Nephron (organoid): ENCODE results near the gene UBE2C.

Source experiments
- H3K27ac Mint-ChIP-seq, 3 experiments: 2 replicates each; pipeline ENCODE4 v1.8.0; 2020; ENCODE audit warnings: mixed read lengths in 3 of 3, mild to moderate bottlenecking in 2 of 3, moderate library complexity in 1 of 3
- H3K27me3 Mint-ChIP-seq: 2 replicates; pipeline ENCODE4 v1.8.0; 2021; ENCODE audit warnings: low read depth, mild to moderate bottlenecking, moderate library complexity, mixed read lengths
- H3K36me3 Mint-ChIP-seq: 2 replicates; pipeline ENCODE4 v1.8.0; 2020; ENCODE audit warnings: low read depth, mixed read lengths
- H3K4me1 Mint-ChIP-seq: 2 replicates; pipeline ENCODE4 v1.8.0; 2020; ENCODE audit warnings: mixed read lengths
- H3K4me3 Mint-ChIP-seq, 3 experiments: 2 replicates each; pipeline ENCODE4 v1.8.0; 2020; ENCODE audit warnings: mild to moderate bottlenecking in 3 of 3, mixed read lengths in 3 of 3, moderate library complexity in 2 of 3
- H3K9me3 Mint-ChIP-seq: 2 replicates; pipeline ENCODE4 v1.8.0; 2020; ENCODE audit warnings: mixed read lengths
- CTCF ChIP-seq, 3 experiments: fragments of 200-600 bp; sonication (generic); IDR thresholded peaks; one replicate each; pipeline ENCODE4 v1.5.0; 2021; ENCODE audit warnings: antibody characterized with exemption in 3 of 3; ENCODE audit not compliant: unreplicated experiment in 3 of 3

UBE2C gene

DNA sequence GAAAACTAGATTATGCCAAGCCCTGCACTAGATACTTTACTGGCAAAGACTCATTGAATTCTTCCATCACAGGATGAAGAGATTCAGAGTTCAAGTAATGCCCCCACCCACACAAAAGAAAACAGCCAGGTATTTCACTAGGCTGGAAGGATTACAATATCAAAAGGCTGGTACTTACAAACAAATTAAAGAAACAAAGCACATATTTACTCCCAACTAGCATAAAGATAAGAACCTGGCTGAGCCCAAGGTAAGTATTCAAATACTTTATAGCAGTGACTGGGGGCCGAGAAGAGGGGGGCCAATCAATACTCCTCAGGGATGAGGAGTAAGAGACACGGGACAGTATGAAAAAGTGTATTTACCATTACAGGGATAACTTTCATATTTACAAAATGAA, 41.0 kb downstream of the UBE2C start:
- TF ChIP-seq CTCF (IDR thresholded peaks at IDR 0.05; ENCODE audit: unreplicated experiment in 3 of 3), result no peak
- Mint-ChIP-seq H3K27ac (no peak overlapping the region), H3K36me3 (peaks cover 22% of the 10 kb centered on the region), H3K9me3 (no peaks in the 10 kb centered on the region), H3K4me3 (peak overlapping the region; percentile 52 to 76 (median 53)), H3K4me1 (peaks cover 32% of the 10 kb centered on the region), H3K27me3 (no peaks in the 10 kb centered on the region)

DNA sequence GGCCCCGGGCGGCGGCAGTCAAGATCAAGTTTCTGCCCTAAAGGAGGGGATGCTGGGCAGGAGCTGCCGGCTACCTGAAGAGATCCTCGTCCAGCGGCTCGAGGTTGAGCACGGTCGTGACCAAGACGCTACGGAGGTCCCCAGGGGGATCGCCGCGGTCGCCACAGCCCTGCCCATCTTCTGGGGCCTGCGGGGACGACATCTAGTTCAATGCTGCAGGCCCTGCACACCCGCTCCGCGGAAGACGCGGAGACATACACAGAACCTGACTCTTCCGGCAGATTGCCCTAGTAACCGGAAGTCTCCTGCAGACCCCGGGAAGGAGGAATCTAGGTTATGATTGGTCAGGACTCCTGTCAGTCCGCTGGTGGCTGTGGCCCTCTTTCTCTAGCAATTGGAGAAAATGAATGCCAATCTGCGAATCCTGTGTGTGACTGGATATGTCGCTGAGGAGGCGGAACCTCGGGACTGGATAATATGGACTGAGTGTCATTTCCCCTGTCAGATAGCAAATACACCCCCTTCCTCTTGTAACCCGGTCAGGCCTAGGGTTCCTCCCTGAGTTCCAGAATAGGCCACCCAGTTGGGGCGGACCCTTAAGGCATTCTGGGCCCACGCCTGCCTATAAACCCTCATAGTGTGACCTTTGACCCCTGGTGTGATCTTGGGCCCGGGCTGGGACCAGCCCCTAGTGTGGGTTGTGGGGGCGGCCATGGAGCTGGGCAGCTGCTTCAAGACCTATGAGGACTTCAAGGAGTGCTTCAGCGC, 44.9 kb downstream of the UBE2C start, which contains the start of the genes ACOT8 and ZSWIM3:
Gene ACOT8 (minus strand): TSS at position 279 of the 768 bp plus-strand sequence. CDS start 77 bp downstream, at position 202.
Gene ZSWIM3 (plus strand): TSS at position 501 of the 768 bp plus-strand sequence. CDS start 212 bp downstream, at position 713.
- H3K4me3 Mint-ChIP-seq, result peak within 1 kb of the TSS; percentile 93 to 95 (median 94)
- no peaks in the 10 kb centered on the region for H3K9me3 Mint-ChIP-seq
- H3K36me3 Mint-ChIP-seq, result peaks cover 6% of the 10 kb centered on the region
- H3K27ac Mint-ChIP-seq, result peak within 1 kb of the TSS; percentile 89 to 97 (median 92)
- TF ChIP-seq CTCF (IDR thresholded peaks at IDR 0.05; ENCODE audit: unreplicated experiment in 3 of 3), result no peak
- H3K27me3 Mint-ChIP-seq, result no peaks in the 10 kb centered on the region
- H3K4me1 Mint-ChIP-seq, result peaks cover 49% of the 10 kb centered on the region

- peak overlapping the region; percentile 89 to 97 (median 92) for H3K27ac Mint-ChIP-seq
- H3K9me3 Mint-ChIP-seq, result no peaks in the 10 kb centered on the region
- peaks cover 5% of the 10 kb centered on the region for H3K36me3 Mint-ChIP-seq
- no peaks in the 10 kb centered on the region for H3K27me3 Mint-ChIP-seq
- TF ChIP-seq CTCF (IDR thresholded peaks at IDR 0.05; ENCODE audit: unreplicated experiment in 3 of 3), result no peak
- peak overlapping the region; percentile 93 to 95 (median 94) for H3K4me3 Mint-ChIP-seq
- peaks cover 49% of the 10 kb centered on the region for H3K4me1 Mint-ChIP-seq
These were observed 45.4 kb downstream of the UBE2C start for GRCh38 chr20:45857882-45858216.

DNA sequence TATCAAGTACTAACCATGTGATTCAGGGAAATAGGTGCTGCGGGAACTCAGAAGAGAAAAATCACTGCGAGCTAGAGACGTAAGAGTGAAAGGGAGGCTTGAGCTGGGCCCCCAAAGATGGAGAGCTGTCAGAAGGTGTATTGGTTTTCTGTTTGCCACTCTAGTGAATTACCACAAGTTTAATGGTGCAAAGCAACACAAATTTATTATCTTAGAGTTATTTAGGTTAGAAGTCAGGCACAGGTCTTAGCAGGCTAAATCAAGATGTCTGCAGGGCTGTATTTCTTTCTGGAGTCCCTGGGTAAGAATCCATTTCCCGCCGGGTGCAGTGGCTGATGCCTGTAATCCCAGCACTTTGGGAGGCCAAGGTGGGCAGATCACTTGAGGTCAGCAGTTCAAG, 47.5 kb downstream of the UBE2C start:
- Mint-ChIP-seq H3K4me1 (peaks cover 39% of the 10 kb centered on the region), H3K27me3 (no peaks in the 10 kb centered on the region), H3K36me3 (no peaks in the 10 kb centered on the region), H3K27ac (no peak overlapping the region), H3K9me3 (no peaks in the 10 kb centered on the region), H3K4me3 (no peak overlapping the region)
- TF ChIP-seq CTCF (IDR thresholded peaks at IDR 0.05; ENCODE audit: unreplicated experiment in 3 of 3), result no peak

GRCh38 chr20:45860560-45861220, 48.2 kb downstream of the UBE2C start:
- TF ChIP-seq CTCF (IDR thresholded peaks at IDR 0.05; ENCODE audit: unreplicated experiment in 3 of 3), result no peak
- Mint-ChIP-seq H3K27ac (peak overlapping the region in 1 of 3 experiments; percentile 17), H3K4me1 (peaks cover 35% of the 10 kb centered on the region), H3K27me3 (no peaks in the 10 kb centered on the region), H3K4me3 (peak overlapping the region; percentile 38 to 73 (median 50)), H3K36me3 (no peaks in the 10 kb centered on the region), H3K9me3 (no peaks in the 10 kb centered on the region)
